HL-60 (cell line): Measurements from ENCODE around the gene NR4A1.

Experiments
- GABPA ChIP-seq: IDR thresholded peaks from 2 replicates; pipeline ENCODE4 v1.6.1; 2012; ENCODE audit warnings: low read depth
- POLR2AphosphoS5 ChIP-seq: IDR thresholded peaks from 2 replicates; pipeline ENCODE4 v1.6.1; 2012; ENCODE audit warnings: low read depth
- TF ChIP-seq, protein P1 (sequence below): IDR thresholded peaks from one replicate; pipeline ENCODE4 v1.5.1; 2011; ENCODE audit warnings: low read length, control low read depth, inconsistent platforms; ENCODE audit not compliant: insufficient read depth

GRCh38 chr12:52090291-52090690 lies 39.0 kb downstream of the NR4A1 start:
- TF ChIP-seq, protein P1, sequence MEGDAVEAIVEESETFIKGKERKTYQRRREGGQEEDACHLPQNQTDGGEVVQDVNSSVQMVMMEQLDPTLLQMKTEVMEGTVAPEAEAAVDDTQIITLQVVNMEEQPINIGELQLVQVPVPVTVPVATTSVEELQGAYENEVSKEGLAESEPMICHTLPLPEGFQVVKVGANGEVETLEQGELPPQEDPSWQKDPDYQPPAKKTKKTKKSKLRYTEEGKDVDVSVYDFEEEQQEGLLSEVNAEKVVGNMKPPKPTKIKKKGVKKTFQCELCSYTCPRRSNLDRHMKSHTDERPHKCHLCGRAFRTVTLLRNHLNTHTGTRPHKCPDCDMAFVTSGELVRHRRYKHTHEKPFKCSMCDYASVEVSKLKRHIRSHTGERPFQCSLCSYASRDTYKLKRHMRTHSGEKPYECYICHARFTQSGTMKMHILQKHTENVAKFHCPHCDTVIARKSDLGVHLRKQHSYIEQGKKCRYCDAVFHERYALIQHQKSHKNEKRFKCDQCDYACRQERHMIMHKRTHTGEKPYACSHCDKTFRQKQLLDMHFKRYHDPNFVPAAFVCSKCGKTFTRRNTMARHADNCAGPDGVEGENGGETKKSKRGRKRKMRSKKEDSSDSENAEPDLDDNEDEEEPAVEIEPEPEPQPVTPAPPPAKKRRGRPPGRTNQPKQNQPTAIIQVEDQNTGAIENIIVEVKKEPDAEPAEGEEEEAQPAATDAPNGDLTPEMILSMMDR = no peak
- no peak for TF ChIP-seq POLR2AphosphoS5
- no peak for TF ChIP-seq GABPA
